GDM1 (cell line): ENCODE results near the gene PIK3CA.
"Not testable (repeated sequence)": the region's sequence is repeated elsewhere in the genome, so short reads cannot be mapped to it uniquely, and the experiment has no call there.

Experiments used
- DNase-seq: peaks from one replicate; lab custom pipeline; 2025; lab: John Stamatoyannopoulos, UW

PIK3CA gene

DNA sequence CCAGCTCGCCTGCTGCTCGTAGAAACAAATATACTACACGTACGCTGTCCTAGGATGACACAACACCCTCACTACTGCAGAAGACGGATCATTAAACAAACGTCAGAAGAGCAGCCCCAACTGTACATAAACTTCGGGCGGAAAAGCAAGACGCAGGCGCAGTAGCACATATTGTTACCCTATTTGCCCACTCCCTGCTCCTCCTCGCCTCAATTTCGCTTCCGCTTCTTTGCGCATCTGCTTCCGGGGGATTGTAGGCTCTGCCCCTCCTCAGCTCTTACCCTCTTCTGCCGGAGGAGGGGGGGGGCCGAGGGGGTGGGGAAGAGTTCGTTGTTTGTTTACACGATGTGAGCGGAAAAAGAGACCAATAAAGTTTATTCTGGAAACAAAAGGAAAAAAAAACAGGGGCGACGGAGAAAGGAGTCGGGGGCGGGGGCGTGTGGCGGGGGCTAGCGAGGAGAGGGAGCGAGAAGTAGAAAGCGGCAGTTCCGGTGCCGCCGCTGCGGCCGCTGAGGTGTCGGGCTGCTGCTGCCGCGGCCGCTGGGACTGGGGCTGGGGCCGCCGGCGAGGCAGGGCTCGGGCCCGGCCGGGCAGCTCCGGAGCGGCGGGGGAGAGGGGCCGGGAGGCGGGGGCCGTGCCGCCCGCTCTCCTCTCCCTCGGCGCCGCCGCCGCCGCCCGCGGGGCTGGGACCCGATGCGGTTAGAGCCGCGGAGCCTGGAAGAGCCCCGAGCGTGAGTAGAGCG, at the start of gene PIK3CA:
Gene PIK3CA, plus strand, starts transcription at position 485 of the 743 bp plus-strand sequence. CDS start 50,469 bp downstream, outside the sequence.
- peak; percentile 96 for DNase-seq

DNA sequence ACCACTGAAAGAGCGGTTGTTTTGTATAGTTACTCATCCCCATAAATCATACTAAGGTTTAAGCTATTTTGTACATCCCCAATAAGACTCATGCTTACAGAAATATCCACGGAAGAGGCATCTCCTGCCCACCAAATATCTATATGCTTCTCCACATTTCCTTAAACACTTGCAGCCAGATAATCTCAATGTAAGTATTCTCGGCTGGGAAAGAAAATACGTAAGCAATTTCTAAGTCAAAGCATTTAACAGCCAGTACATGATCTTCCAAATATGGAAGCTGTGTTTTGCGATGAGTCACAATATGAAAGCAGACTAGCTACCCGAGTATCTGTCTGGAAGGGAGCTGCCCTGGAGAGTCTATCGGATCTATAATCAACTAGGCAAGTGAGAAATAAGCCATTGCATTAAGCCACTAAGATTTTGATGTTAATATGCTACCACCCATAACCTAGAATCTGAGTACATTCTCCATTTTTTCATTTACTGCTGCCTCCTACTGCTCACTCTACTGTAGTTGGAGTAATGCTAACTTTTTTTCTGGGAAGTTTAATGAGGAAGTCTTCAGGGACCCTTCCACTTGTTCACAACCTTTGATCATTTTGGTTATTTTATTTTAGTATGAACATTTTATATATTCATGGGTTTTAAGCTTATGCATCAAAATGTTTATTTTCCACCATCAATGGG, 49.6 kb upstream of the PIK3CA start:
- DNase-seq, result no peak

DNA sequence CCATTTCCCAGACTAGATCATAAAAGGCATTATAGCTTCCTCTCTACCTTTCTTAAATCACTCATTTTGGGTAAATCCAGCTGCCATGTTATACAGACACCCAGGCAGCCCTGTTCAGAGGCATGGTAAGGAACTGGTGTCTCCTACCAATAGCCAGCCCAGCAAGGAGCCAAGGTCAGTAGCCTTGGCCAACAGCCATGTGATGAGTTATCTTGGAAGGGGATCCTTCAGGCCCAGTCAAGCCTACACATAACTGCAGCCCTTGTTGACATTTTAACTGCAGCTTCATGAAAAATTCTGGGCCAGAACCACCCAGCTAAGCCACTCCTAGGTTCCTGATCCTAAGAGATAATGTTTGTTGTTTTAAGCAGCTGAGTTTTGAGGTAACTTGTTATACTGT, 47.5 kb upstream of the PIK3CA start:
- DNase-seq, result no peak

DNA sequence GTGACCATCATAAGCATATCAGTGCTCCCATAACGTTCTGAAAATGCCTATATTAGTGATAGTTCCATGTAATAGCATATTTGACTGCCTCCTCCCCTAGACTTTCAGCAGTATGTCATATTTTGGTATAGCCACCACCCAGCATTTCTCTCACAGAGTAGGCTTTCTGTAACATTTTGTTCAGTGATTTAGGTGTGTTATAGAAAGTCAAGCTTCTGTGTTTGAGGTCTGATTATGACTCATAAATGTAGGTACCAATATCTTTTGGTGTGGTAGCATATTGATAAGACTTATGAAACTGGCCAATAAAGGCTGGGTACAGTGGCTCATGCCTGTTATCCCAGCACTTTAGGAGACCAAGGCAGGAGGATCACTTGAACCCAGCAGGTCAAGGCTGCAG, 42.3 kb upstream of the PIK3CA start:
- no peak for DNase-seq

DNA sequence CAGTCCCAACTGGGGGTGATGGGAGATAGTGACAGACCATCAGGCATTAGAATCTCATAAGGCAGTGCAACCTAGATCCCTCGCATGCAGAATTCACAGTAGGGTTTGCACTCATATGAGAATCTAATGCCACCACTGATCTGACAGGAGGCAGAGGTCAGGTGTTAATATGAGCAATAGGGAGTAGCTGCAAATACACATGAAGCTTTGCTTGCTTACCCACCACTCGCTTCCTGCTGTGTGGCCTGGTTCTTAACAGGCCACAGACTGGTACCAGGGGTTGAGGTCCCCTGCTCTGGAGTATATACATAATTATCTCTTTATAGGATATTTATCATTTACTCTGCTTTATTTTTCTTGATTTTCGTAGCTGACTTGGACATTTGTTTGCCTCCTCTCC, 40.5 kb upstream of the PIK3CA start:
- DNase-seq, result no peak

DNA sequence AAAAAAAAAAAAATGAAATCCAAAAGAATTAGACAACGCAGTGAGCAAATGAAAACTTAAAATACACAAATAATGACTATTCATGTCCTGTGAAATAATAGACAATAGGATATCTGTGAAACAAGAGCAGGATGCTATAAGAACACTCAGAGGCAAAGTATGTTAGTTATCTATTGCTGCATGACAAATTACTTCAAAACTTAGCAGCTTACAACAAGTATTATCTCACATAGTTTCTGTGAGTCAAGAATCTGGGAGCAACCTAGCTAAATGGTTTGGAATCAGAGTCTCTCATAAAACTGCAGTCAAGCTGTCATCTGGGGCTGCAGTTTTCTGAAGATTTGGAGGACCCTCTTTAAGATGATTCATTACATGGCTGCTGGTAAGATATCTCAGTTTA, 40.1 kb upstream of the PIK3CA start:
- no peak for DNase-seq

DNA sequence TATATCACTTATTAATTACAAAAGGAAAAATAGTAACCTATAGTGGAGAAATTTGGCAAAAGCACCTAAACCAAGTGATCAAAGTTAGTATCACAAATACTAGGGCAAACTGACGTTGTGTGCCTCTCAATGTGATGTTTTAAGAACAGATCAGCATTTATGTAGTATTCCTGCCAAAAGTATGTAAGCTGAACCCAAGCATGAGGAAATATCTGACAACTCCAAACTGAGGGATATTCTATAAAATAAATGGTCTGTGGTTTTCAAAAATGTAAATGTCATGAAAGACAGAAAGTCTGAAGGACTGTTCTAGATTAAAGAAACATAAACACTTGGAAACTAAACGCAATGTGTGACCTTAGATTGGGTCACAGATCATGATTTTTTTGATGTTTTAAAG, 34.3 kb upstream of the PIK3CA start:
- DNase-seq, result no peak

DNA sequence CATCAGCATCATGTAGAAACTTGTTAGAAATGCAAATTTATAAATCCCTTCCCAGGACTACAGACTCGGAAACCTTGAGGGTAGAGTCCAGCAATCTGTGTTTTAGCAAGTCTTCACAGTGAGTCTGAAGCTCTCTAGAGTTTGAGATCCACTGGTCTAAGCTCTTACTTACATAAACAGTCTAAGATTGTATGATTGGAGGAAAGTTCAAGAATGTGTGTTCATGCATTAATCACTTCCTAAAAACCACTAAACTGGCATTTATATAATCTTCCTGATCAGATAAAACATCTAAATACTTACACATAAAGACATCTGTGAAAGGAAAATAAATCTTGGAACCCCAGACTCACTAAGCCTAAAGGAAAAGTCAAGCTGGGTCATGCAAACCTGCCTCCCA, 32.7 kb upstream of the PIK3CA start:
- DNase-seq, result not testable (repeated sequence)

DNA sequence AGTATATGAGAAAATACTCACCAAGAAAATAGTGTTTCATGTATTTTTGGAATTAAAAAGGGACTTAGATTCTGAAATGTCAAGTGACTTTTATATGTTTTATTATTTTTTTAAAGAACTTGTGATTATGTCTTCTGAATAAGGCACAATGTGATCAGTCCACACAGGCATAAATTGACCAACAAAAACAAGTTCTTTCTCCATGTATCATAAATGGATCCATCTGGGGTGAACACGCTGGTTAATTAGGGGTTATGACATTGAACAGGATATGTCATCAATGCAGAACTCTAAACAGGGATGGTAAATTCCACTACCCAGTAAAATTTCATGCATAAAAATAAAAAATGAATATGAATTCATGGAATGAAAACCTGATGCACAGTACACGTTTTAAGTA, 31.3 kb upstream of the PIK3CA start:
- no peak for DNase-seq

DNA sequence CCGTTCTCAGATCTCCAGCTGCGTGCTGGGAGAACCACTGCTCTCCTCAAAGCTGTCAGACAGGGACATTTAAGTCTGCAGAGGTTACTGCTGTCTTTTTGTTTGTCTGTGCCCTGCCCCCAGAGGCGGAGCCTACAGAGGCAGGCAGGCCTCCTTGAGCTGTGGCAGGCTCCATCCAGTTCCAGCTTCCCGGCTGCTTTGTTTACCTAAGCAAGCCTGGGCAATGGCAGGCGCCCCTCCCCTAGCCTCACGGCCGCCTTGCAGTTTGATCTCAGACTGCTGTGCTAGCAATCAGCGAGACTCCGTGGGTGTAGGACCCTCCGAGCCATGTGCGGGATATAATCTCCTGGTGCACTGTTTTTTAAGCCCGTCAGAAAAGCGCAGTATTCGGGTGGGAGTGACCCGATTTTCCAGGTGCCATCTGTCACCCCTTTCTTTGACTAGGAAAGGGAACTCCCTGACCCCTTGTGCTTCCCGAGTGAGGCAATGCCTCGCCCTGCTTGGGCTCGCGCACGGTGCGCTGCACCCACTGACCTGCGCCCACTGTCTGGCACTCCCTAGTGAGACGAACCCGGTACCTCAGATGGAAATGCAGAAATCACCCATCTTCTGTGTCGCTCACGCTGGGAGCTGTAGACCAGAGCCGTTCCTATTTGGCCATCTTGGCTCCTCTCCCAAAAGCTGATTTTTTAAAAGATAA, 15.8 kb upstream of the PIK3CA start:
- not testable (repeated sequence) for DNase-seq

DNA sequence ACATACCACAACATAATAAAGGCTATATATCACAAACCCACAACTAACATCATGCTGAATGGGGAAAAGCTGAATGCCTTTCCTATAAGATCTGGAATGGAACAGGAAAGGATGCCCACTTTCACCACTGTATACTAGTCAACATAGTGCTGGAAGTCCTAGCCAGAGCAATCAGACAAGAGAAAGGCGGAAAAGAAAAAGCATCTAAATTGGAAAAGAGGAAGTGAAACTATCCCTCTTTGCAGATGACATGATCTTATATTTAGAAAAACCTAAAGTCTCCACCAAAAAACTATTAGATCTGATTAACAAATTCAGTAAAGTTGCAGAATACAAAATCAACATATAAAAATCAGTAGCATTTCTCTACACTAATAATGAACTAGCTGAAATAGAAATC, 14.6 kb upstream of the PIK3CA start:
- DNase-seq, result no peak

DNA sequence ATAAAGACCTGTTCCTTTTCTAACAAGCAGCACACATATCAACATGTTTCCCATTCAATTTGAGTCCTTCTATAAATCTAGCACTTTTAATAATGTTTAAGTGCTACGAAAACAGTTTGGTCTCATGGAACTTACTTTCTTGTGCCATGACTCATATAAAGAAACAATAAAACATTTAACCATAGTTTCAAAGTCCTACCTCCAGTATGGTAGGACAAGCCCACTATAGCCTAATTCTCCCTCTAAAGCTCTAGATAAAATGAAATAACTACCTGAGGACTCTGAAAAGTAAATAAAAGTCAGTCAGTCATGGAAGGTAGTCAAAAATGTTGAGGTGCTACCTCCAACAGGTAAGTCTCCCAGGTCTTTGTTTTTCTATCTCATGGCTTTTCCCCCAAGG, 12.0 kb upstream of the PIK3CA start:
- DNase-seq, result no peak

DNA sequence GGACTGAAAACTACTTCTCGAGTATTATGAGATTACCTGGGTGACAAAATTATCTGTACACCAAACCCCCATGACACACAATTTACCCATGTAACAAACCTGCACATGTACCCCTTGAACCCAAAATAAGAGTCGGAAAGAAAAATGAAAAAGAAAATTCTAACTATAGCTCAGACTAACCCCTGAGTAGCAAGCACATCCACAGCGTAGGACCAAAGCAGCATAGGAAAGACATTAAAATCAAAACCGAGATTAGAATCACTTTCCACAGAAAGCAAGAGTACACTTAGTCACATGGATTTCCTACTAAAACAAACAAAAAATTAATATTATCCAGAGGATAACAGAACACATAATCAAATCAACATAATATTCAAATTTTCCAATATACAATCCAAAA, 6.3 kb upstream of the PIK3CA start:
- no peak for DNase-seq

DNA sequence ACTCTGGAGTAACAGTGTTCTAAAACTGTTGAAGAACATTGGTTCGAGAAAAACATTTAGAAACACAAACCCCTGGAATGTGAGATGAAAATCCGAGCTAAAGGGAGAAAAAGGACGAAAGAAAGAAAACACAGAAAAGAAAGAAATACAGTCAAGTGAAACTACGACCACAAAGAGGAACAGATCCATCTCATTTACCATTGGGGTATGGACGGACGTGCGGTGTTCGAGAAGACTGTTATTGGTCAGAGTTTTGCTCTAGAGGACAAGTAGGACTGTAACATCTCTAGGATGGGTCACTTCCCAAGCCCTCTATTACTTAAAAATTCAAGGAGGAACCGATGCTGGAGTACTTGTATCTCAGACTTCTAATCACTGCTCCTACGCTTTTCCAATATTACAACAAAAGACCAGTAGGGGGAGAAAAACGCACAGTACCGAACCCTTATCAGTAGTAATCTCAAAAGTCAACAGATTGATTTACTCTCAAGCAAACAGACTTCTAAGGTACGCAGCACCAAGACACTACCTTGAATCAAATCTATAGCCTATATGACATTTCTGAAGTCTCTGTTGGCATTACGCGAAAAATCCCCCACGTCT, 1.1 kb upstream of the PIK3CA start:
- peak; percentile 48 for DNase-seq

DNA sequence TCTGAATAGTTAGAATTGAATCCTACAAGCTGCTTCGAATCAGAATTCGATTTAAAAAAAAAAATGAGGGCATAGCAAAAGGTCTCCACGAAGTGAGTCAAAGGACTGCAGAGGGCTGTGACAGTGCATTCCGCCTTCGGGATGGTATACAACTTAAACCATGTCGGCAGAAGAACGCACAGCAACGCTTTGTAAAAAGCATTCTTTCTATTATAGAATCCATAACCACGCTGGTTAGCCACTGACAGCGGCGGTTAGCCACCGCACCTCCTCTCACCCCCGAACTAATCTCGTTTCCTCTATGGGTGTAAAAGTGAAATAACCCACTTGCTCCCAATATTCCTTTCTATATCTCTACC, 664 bp upstream of the PIK3CA start:
- DNase-seq, result no peak

DNA sequence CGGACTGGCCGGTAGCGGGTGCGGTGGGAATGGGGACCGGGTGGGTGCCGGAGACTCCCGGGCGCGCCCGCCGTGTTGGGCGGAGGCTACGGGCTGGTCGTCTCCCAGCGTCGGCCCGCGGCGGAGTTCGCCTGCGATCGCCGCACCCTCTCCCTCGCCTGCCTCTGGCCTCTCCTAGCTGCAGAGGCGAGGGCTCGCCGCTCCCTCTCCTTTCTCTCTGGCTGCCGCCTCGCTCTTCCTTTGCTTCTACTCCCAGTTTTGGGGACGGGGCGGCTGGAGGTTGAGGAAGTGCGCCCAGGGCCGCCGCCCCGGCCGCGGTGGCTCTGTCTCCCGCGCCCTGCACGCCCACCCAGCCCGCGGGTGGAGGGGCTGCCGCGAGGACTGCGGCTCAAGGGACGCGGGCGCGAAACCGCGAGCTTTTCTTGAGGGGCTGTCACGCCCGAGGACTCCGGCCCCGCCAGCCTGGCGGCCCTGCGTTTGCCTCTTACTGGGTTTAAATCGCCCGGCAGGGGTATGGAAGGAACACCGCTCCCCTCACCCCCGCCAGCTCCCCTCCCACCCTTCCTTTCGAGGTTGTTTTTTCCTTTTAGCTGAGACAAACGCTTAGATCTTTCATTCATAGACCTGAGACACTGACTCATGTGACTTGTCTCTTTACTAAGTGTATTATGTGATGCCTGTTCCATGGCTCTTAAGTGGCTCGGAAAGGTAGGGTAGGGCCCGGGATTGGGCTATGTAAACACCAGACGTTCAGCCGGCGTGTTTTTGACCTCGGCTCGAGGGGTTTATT, 654 bp downstream of the PIK3CA start:
- peak; percentile 48 for DNase-seq

DNA sequence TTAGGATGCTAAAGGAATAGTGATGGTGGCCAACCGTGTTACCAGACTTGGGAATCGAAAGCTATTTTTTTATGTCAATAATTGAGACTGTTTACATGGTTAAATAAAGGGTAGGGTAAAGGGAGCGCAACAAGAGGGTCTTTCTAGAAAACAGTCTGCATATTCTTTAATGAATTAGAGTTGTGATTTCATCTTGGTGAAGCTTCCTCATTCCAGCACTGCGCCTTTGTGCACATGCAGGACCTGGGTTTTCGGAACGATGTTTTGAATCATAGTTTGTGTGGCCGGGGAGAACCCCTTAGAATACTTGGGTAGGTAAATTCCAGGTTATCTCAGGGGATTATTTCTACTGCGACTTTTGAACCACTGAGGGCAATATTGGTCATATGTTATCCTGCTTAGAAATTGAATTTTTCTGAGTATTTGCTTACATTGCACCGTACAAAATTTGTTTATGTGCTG, 1.3 kb downstream of the PIK3CA start:
- no peak for DNase-seq

DNA sequence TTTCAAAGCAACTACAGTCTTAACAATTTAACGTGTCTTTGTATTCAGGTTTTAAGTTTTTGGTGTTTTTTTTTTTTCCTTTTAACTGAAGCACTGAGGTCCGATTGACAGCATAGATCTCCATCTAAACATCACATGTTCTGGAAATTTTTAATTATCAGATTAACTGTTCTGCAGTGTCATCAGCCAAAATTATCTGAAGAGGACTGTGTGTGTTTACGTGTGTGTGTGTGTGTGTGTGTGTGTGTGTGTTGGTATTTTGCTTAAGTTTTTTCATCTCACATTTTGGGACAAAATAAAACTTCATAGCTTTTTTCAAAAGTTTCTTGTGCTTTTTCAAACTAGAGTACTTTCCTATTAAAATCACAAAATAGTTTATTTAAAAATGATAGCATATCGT, 1.8 kb downstream of the PIK3CA start:
- DNase-seq, result no peak

DNA sequence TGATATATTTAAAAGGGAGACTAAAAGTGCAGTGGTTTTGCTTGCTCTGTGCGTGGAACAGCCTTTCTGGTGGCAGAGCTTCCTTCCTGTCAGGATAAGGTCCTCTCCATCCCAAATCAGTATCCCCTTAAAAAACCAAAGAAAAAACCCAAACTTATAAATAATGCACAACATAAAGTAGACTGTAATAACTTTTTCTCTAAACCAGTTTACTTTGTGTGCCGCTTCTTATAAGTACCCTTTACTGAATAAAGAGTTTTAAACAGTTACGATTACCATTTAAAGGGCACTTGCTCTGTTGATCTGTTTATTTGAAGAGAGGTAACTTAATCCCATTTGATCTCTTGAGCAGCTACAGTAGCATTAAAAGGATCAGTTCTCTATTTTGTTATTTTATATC, 2.5 kb downstream of the PIK3CA start:
- DNase-seq, result no peak

DNA sequence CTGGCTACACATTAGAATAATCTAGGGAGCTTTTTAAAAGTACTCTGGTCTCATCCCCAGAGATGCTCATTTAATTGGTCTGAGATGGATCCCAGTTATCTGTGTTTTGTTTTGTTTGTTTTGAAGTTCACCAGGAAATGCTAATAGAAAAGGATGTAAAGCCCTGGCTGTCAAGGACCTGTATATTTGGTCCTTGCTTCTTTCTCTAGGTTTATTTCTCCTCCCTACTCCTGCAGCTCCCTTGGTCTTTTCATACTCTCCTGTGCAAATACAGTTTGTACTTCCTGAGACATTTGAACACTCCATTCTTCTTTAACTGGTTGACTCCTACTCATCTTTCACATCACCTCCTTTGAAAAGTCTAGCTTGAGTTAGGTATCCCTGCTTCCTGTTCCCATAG, 3.3 kb downstream of the PIK3CA start:
- DNase-seq, result no peak

DNA sequence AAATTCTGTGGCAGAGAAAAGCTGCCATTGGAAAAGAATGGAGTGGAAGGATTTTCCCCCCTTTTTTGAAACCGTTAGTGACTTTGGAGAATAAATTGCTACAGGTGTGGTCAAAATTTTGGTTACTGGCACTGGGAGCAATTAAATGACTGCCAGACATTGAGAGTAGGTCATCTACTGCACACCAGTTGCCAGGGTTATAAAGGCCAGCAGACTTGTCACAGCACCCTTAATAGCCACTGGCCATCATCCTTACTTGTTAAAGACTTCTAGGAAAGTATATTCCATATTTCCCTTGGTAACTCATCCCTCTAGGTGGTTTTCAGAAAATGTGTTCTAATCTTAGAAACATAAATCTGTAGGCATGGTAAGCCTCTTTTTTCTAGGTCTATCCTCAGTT, 8.0 kb downstream of the PIK3CA start:
- DNase-seq, result no peak

DNA sequence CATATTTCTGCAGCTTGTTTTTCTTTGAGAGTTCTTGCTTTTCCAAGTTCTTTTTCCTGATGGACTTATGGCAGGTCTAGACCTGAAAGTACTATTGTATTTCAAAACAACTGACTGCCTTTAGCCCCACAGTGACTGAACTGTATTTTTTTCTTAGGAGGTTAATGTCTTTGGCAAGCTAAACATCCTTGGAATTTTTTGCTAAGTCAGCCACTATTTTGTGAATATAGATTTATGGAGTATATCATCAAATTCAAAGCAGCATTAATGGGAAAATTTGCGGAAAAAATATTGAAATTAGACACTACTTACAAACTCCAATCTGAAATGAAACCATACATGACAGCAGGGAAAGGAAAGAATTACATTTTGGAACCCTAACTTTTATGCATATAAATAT, 8.6 kb downstream of the PIK3CA start:
- no peak for DNase-seq
